ENCODE results near the gene JAGN1. TPM values are rescaled to one million over a fixed set of nuclear protein-coding genes. Genes with fewer than 3 reads are reported as not detected.

Gene JAGN1
- total and polyA plus RNA-seq, 9 of the 15 experiments (the other 6 are each of a cell fraction or from before 2014, with no cell fraction given), result 31.6 to 77.8 (median 40.3) TPM

- TF ChIP-seq ZNF609 (CRISPR knock-in tag; IDR thresholded peaks at IDR 0.05; ENCODE audit: borderline replicate concordance), result no peak
- no peak for TF ChIP-seq TCFL5 (CRISPR knock-in tag; conservative IDR thresholded peaks at IDR 0.05)
- no peak for TF ChIP-seq MBD1 (CRISPR knock-in tag; IDR thresholded peaks at IDR 0.05)
- TF ChIP-seq RBM25 (IDR thresholded peaks at IDR 0.05; ENCODE audit: low read depth, low read length, severe bottlenecking), result peak; percentile 77
- no peak for TF ChIP-seq EGR1 (conservative IDR thresholded peaks at IDR 0.05)
- TF ChIP-seq SREBF2 (CRISPR knock-in tag; IDR thresholded peaks at IDR 0.05), result no peak
- no peak for TF ChIP-seq NCOA4 (IDR thresholded peaks at IDR 0.05; ENCODE audit: partially characterized antibody)
- TF ChIP-seq NCOA1 (IDR thresholded peaks at IDR 0.05; ENCODE audit: low read depth), result no peak
- TF ChIP-seq NEUROD1 (IDR thresholded peaks at IDR 0.05; ENCODE audit: borderline replicate concordance, low read depth, low read length, partially characterized antibody), result no peak
- no peak for TF ChIP-seq ETV6 (IDR thresholded peaks at IDR 0.05; ENCODE audit: borderline replicate concordance in 1 of 2, low read depth in 2 of 2, low read length in 1 of 2)
- TF ChIP-seq ETV6 (CRISPR knock-in tag; IDR thresholded peaks at IDR 0.05; ENCODE audit: borderline replicate concordance), result no peak
Observed at GRCh38 chr3:9898467-9899241, 8.2 kb downstream of the JAGN1 start (continued).

Data from K562 (cell line).